Thyroid gland (tissue), 4 donors: Measurements from ENCODE around the gene KLHL36. TPM values are rescaled to one million over a fixed set of nuclear protein-coding genes. Genes with fewer than 3 reads are reported as not detected.

Experiments used
- DNase-seq, 2 donors: peaks; one replicate each; pipeline ENCODE4 v3.0.0-alpha.2; 2019
- H3K27ac ChIP-seq, 3 donors: fragments of 200-600 bp; sonication (generic); 1 replicate in 2 of 3; 2 replicates in 1 of 3; pipeline ENCODE4 v1.5.1; 2016 to 2019; ENCODE audit warnings: mild to moderate bottlenecking in 1 of 3, moderate library complexity in 1 of 3
- H3K27me3 ChIP-seq: fragments of 200-600 bp; sonication (generic); one replicate; pipeline ENCODE4 v1.5.1; 2019
- H3K36me3 ChIP-seq, 2 donors: fragments of 200-600 bp; sonication (generic); one replicate each; pipeline ENCODE4 v1.5.1; 2016 to 2019
- H3K4me1 ChIP-seq, 2 donors: fragments of 200-600 bp; sonication (generic); one replicate each; pipeline ENCODE4 v1.5.1; 2017 to 2019
- H3K4me3 ChIP-seq, 3 donors: fragments of 200-600 bp; sonication (generic); replicated peaks in 1 of 3; 1 replicate in 2 of 3; 2 replicates in 1 of 3; pipeline ENCODE4 v1.5.1; 2016; ENCODE audit warnings: mild to moderate bottlenecking in 1 of 3
- H3K9me3 ChIP-seq: fragments of 200-600 bp; sonication (generic); one replicate; pipeline ENCODE4 v1.5.1; 2017
- POLR2A ChIP-seq, 2 donors: fragments of 450-650 bp; IDR thresholded peaks; one replicate each; pipeline ENCODE4 v1.6.1; 2017; ENCODE audit warnings: antibody characterized with exemption in 2 of 2, mild to moderate bottlenecking in 2 of 2, moderate library complexity in 1 of 2
- WGBS, 2 donors: methylation state at CpG; one replicate each; pipeline ENCODE4 v1.1.5; 2017; 5-methylcytosine and 5-hydroxymethylcytosine counted together
- intact Hi-C: fragments of 100-400 bp; cut with DNase I; formaldehyde crosslinking; loops from one replicate; pipeline ENCODE4 v1.15.1; 2023
- total RNA-seq, 4 donors: library from RNA; depleted of rRNA; stranded (reverse); fragments of >200 nt; gene quantifications; one replicate each; pipeline ENCODE4 v1.2.3, GENCODE V29; 2016
- TF ChIP-seq, protein P1 (sequence below), 6 experiments: fragments of 200-600 bp in 3 of 6; fragments of 450-650 bp in 3 of 6; sonication (generic) in 3 of 6; IDR thresholded peaks; one replicate each; pipeline ENCODE4 v1.5.1; 2016 to 2019; ENCODE audit warnings: antibody characterized with exemption in 6 of 6, mild to moderate bottlenecking in 2 of 6, inconsistent platforms in 1 of 6, moderate library complexity in 1 of 6

Gene KLHL36
- total RNA-seq, 4 donors from 2014 or later = 61.7 to 107 (median 78.0) TPM

- DNase-seq = no peak
- TF ChIP-seq POLR2A (IDR thresholded peaks at IDR 0.05) = no peak
- TF ChIP-seq, protein P1, sequence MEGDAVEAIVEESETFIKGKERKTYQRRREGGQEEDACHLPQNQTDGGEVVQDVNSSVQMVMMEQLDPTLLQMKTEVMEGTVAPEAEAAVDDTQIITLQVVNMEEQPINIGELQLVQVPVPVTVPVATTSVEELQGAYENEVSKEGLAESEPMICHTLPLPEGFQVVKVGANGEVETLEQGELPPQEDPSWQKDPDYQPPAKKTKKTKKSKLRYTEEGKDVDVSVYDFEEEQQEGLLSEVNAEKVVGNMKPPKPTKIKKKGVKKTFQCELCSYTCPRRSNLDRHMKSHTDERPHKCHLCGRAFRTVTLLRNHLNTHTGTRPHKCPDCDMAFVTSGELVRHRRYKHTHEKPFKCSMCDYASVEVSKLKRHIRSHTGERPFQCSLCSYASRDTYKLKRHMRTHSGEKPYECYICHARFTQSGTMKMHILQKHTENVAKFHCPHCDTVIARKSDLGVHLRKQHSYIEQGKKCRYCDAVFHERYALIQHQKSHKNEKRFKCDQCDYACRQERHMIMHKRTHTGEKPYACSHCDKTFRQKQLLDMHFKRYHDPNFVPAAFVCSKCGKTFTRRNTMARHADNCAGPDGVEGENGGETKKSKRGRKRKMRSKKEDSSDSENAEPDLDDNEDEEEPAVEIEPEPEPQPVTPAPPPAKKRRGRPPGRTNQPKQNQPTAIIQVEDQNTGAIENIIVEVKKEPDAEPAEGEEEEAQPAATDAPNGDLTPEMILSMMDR (IDR thresholded peaks at IDR 0.05) = no peak
- intact Hi-C loops = no loop called here
- no peak overlapping the region for H3K4me3 ChIP-seq
- 89 to 92% methylated on average over 20 of the region's 20 CpGs for WGBS, 2 donors
- H3K9me3 ChIP-seq = no peaks in the 10 kb centered on the region
- no peaks in the 10 kb centered on the region for H3K27me3 ChIP-seq
- H3K4me1 ChIP-seq = peaks cover 12 to 15% of the 10 kb centered on the region in 2 donors
- H3K27ac ChIP-seq = peak overlapping the region in 1 of 3 donors; percentile 83
- peaks cover 5% of the 10 kb centered on the region in 2 donors for H3K36me3 ChIP-seq
These were observed 2.0 kb downstream of the KLHL36 start for GRCh38 chr16:84650062-84650991.

DNA sequence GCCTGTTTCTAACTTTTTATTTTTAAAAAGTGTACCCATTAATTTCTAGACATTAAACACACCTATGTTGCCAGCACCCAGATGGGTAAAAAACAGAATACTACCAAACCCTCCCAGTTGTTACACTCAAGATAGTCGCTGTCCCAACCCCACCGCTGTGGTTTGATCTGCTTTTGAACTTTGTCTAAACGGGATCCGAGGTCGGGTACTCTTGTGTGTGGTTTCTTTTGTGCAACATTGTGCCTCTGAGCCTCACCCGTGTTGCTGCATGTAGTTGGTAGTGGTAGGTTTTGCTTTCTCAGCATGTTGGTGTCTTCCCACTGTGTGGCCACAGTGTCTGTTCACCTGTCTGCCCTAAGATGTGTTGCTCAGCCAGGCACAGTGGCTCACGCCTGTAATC, 4.3 kb downstream of the KLHL36 start:
- DNase-seq = no peak
- Histone ChIP-seq H3K36me3 (peaks cover 15% of the 10 kb centered on the region in 2 donors), H3K27ac (no peak overlapping the region), H3K4me3 (no peak overlapping the region), H3K9me3 (no peaks in the 10 kb centered on the region), H3K27me3 (no peaks in the 10 kb centered on the region), H3K4me1 (peaks cover 9 to 15% of the 10 kb centered on the region in 2 donors)
- intact Hi-C loops = no loop called here
- TF ChIP-seq, protein P1 (IDR thresholded peaks at IDR 0.05) = no peak
- no peak for TF ChIP-seq POLR2A (IDR thresholded peaks at IDR 0.05)
- 96% methylated on average over 7 of the region's 7 CpGs for WGBS, 2 donors

DNA sequence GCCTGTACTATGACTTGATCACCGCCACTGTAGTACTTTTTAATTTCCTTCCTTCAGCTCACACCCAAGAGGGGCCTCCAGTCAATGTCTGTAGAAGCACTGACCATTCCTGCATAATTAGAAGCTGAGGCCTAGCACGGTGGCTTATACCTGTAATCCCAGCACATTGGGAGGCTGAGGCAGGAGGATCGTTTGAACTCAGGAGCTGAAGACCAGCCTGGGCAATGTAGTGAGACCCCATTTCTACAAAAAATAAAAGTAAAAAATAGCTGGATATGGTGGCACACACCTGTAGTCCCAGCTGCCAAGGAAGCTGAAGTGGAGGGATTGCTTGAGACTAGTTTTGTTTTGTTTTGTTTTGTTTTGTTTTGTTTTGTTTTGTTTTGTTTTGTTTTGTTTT, 5.9 kb downstream of the KLHL36 start:
- WGBS, 2 donors = 95 to 100% methylated on average over 3 of the region's 3 CpGs
- Histone ChIP-seq H3K9me3 (no peaks in the 10 kb centered on the region), H3K27ac (no peak overlapping the region), H3K27me3 (no peaks in the 10 kb centered on the region), H3K4me1 (peaks cover 4 to 9% of the 10 kb centered on the region in 2 donors), H3K4me3 (no peak overlapping the region), H3K36me3 (peaks cover 31 to 32% of the 10 kb centered on the region in 2 donors)
- no peak for TF ChIP-seq POLR2A (IDR thresholded peaks at IDR 0.05)
- TF ChIP-seq, protein P1 (IDR thresholded peaks at IDR 0.05) = no peak
- DNase-seq = no peak
- intact Hi-C loops = no loop called here

DNA sequence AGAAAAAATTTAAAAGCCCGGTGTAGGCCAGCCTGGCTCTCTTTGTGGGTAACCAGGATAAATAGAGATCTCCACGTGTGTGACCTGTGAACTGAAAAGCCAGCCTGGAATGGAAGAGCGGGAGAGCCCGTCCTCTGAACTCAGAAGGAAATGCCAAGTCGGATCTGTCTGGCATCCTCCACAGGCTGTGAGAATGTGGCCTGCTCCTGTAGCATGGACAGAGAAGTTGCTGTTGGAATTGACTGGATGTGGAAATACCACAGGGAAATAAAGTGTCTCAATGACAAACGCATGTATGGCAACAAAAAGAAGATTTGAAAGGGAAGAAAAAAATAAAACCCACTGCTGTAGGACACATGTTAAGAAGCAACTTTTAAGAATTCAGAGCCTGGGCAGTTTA, 6.7 kb downstream of the KLHL36 start:
- no peak overlapping the region for H3K4me3 ChIP-seq
- WGBS, 2 donors = 66 to 68% methylated on average over 6 of the region's 6 CpGs
- no peak for TF ChIP-seq POLR2A (IDR thresholded peaks at IDR 0.05)
- DNase-seq = no peak
- peaks cover 1 to 2% of the 10 kb centered on the region in 2 donors for H3K4me1 ChIP-seq
- intact Hi-C loops = no loop called here
- peaks cover 39 to 40% of the 10 kb centered on the region in 2 donors for H3K36me3 ChIP-seq
- no peaks in the 10 kb centered on the region for H3K27me3 ChIP-seq
- no peaks in the 10 kb centered on the region for H3K9me3 ChIP-seq
- H3K27ac ChIP-seq = no peak overlapping the region

DNA sequence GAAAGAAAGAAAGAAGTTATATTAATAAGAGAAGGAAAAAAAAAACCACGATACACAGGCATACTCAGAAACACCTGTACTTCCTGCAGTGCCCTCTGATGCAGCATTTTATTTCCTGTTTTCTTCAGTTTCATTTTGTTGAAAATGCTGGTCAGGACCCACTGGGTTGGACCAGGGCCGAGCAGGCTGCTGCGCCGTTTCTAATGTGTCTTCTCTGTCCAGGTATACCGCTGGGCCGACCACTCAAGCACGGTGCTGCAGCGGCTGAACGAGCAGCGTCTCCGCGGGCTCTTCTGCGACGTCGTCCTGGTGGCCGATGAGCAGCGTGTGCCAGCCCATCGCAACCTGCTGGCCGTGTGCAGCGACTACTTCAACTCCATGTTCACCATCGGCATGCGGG, 8.3 kb downstream of the KLHL36 start:
- DNase-seq = no peak
- H3K27me3 ChIP-seq = no peaks in the 10 kb centered on the region
- H3K4me3 ChIP-seq = no peak overlapping the region
- peaks cover 46 to 56% of the 10 kb centered on the region in 2 donors for H3K36me3 ChIP-seq
- TF ChIP-seq, protein P1 (IDR thresholded peaks at IDR 0.05) = no peak
- TF ChIP-seq POLR2A (IDR thresholded peaks at IDR 0.05) = no peak
- whole genome bisulfite sequencing, 2 donors = 90 to 92% methylated on average over 21 to 22 of the region's 22 CpGs
- intact Hi-C loops = no loop called here
- no peaks in the 10 kb centered on the region for H3K9me3 ChIP-seq
- H3K27ac ChIP-seq = no peak overlapping the region
- no peaks in the 10 kb centered on the region for H3K4me1 ChIP-seq
